IMR-90 (cell line): Measurements from ENCODE around the gene TMEM218. TPM values are rescaled to one million over a fixed set of nuclear protein-coding genes. Genes with fewer than 3 reads are reported as not detected.
A peak's percentile ranks its signal among the peaks of the same experiment; 100 is the strongest.

Source experiments
- ATAC-seq: fragments of 200-7000 bp; cut with Tn5 transposase; 2 replicates; pipeline ENCODE4 v1.9.1; 2020; ENCODE audit warnings: low read depth, mild to moderate bottlenecking, moderate library complexity
- BruUV-seq: library from RNA; stranded (reverse); fragments of 400-500 nt; replicated peaks from 2 replicates; lab custom pipeline; 2021; lab: Mats Ljungman, UMichigan
- CTCF ChIA-PET: fragments of 300-600 bp; formaldehyde crosslinking; extraction: SDS; loops from one replicate; lab custom pipeline; 2021; ENCODE audit warnings: antibody characterized with exemption; lab: Yijun Ruan, JAX
- POLR2A ChIA-PET: fragments of 300-600 bp; sonication (Branson Sonifier 250); formaldehyde crosslinking; loops from one replicate; lab custom pipeline; 2022; ENCODE audit warnings: antibody characterized with exemption; ENCODE audit not compliant: unreplicated experiment; lab: Charles Lee
- DNase-seq: peaks from one replicate; pipeline ENCODE4 v3.0.0; 2013
- H2AFZ ChIP-seq: replicated peaks from 2 replicates; pipeline ENCODE3; 2013; ENCODE audit warnings: low read length, mild to moderate bottlenecking; ENCODE audit not compliant: poor library complexity
- H2AK5ac ChIP-seq: 2 replicates; pipeline ENCODE4 v1.6.1; 2013; ENCODE audit warnings: low read depth, low read length, inconsistent platforms
- H2AK9ac ChIP-seq: replicated peaks from 2 replicates; pipeline ENCODE3; 2013; ENCODE audit warnings: mild to moderate bottlenecking, low read depth, low read length, moderate library complexity; ENCODE audit not compliant: poor library complexity
- H2BK120ac ChIP-seq: 2 replicates; pipeline ENCODE4 v1.6.1; 2013; ENCODE audit warnings: low read depth, low read length, inconsistent platforms
- H2BK15ac ChIP-seq: 3 replicates; pipeline ENCODE4 v1.6.1; 2013; ENCODE audit warnings: low read depth, low read length, inconsistent platforms
- H2BK20ac ChIP-seq: 2 replicates; pipeline ENCODE4 v1.6.1; 2013; ENCODE audit warnings: low read depth, mild to moderate bottlenecking, inconsistent platforms, low read length, moderate library complexity
- H2BK5ac ChIP-seq: 2 replicates; pipeline ENCODE4 v1.6.1; 2013; ENCODE audit warnings: mild to moderate bottlenecking, low read depth, low read length, inconsistent platforms; ENCODE audit not compliant: poor library complexity, severe bottlenecking
- H3K14ac ChIP-seq: replicated peaks from 2 replicates; pipeline ENCODE4 v1.6.1; 2013; ENCODE audit warnings: low read depth, low read length, inconsistent platforms
- H3K18ac ChIP-seq: 2 replicates; pipeline ENCODE4 v1.6.1; 2013; ENCODE audit warnings: low read depth, low read length, control low read depth
- H3K23ac ChIP-seq: 2 replicates; pipeline ENCODE4 v1.6.1; 2013; ENCODE audit warnings: low read depth, low read length, inconsistent platforms
- H3K27ac ChIP-seq: 2 replicates; pipeline ENCODE4 v1.5.1; 2013; ENCODE audit warnings: mild to moderate bottlenecking, control low read depth, low read length; ENCODE audit not compliant: insufficient read depth
- H3K27me3 ChIP-seq: 2 replicates; pipeline ENCODE4 v1.6.1; 2013; ENCODE audit warnings: low read length; ENCODE audit not compliant: control insufficient read depth, insufficient read depth
- H3K36me3 ChIP-seq: 2 replicates; pipeline ENCODE4 v1.6.1; 2013; ENCODE audit warnings: low read length, mixed read lengths; ENCODE audit not compliant: control insufficient read depth, insufficient read depth
- H3K4ac ChIP-seq: 2 replicates; pipeline ENCODE4 v1.6.1; 2013; ENCODE audit warnings: low read depth, low read length, inconsistent platforms
- H3K4me1 ChIP-seq: 2 replicates; pipeline ENCODE4 v1.6.1; 2013; ENCODE audit warnings: low read length, mixed read lengths; ENCODE audit not compliant: control insufficient read depth, insufficient read depth
- H3K4me2 ChIP-seq: 2 replicates; pipeline ENCODE4 v1.6.1; 2013; ENCODE audit warnings: low read depth, mild to moderate bottlenecking, control low read depth, low read length, moderate library complexity
- H3K4me3 ChIP-seq: 2 replicates; pipeline ENCODE4 v1.5.1; 2013; ENCODE audit warnings: low read depth, mild to moderate bottlenecking, control low read depth, low read length, moderate library complexity; ENCODE audit not compliant: insufficient read depth
- H3K56ac ChIP-seq: 2 replicates; pipeline ENCODE4 v1.6.1; 2013; ENCODE audit warnings: low read length, inconsistent platforms; ENCODE audit not compliant: insufficient read depth; ENCODE audit errors: extremely low read depth
- H3K79me1 ChIP-seq, 2 experiments: 2 replicates each; pipeline ENCODE4 v1.6.1; 2013; ENCODE audit warnings: low read length in 2 of 2, inconsistent platforms in 1 of 2, low read depth in 1 of 2
- H3K9ac ChIP-seq: 2 replicates; pipeline ENCODE4 v1.6.1; 2013; ENCODE audit warnings: low read depth, low read length, control low read depth
- H3K9me1 ChIP-seq: 2 replicates; pipeline ENCODE4 v1.6.1; 2013; ENCODE audit warnings: low read length, inconsistent platforms; ENCODE audit not compliant: insufficient read depth
- H3K9me3 ChIP-seq: 2 replicates; pipeline ENCODE4 v1.6.1; 2013; ENCODE audit warnings: low read length; ENCODE audit not compliant: control insufficient read depth, insufficient read depth
- H4K20me1 ChIP-seq: 2 replicates; pipeline ENCODE4 v1.6.1; 2013; ENCODE audit warnings: low read length, inconsistent platforms; ENCODE audit not compliant: insufficient read depth
- H4K5ac ChIP-seq: 2 replicates; pipeline ENCODE4 v1.6.1; 2013; ENCODE audit warnings: mild to moderate bottlenecking, low read depth, low read length, control low read depth
- H4K8ac ChIP-seq, 2 experiments: 2 replicates each; pipeline ENCODE4 v1.6.1; 2013; ENCODE audit warnings: low read depth in 2 of 2, low read length in 2 of 2, control low read depth in 1 of 2, inconsistent platforms in 1 of 2
- H4K91ac ChIP-seq: 2 replicates; pipeline ENCODE4 v1.6.1; 2013; ENCODE audit warnings: low read depth, low read length, inconsistent platforms; ENCODE audit not compliant: insufficient read depth
- CEBPB ChIP-seq: IDR thresholded peaks from 2 replicates; pipeline ENCODE4 v1.6.1; 2012; ENCODE audit warnings: low read depth, low read length, improper control_type of control experiment
- RAD21 ChIP-seq: IDR thresholded peaks from 2 replicates; pipeline ENCODE4 v1.6.1; 2012; ENCODE audit warnings: low read length, improper control_type of control experiment
- WGBS, 2 experiments: methylation state at CpG; one replicate each; pipeline versions ENCODE4 v1.1.5 to v1.1.7; 2013; ENCODE audit warnings: missing lambda C conversion rate in 2 of 2; ENCODE audit not compliant: insufficient read length in 1 of 2; ENCODE audit errors: extremely low coverage in 2 of 2; 5-methylcytosine and 5-hydroxymethylcytosine counted together
- dilution Hi-C: fragments of 300-500 bp; cut with HindIII; formaldehyde crosslinking; loops from one replicate; pipeline ENCODE4 v1.14.3; 2018; ENCODE audit warnings: low sequenced_read_pairs; ENCODE audit not compliant: unreplicated experiment
- in situ Hi-C: fragments of 300-500 bp; cut with MboI; formaldehyde crosslinking; loops from 3 replicates; pipeline ENCODE4 v1.14.3; 2019; ENCODE audit warnings: low sequenced_read_pairs, inconsistent platforms, mixed read lengths
- intact Hi-C: fragments of 100-400 bp; cut with micrococcal nuclease; formaldehyde crosslinking; loops from 2 replicates; pipeline ENCODE4 v1.10.0; 2022
- polyA plus RNA-seq, 3 experiments: library from polyadenylated mRNA; depleted of rRNA; stranded (reverse); fragments of >200 nt; gene quantifications; 2 replicates each; pipeline ENCODE4 v1.2.3, GENCODE V29; 2012; ENCODE audit warnings: low replicate concordance in 1 of 3
- total RNA-seq: library from RNA; depleted of rRNA; stranded (reverse); fragments of >200 nt; gene quantifications from 2 replicates; pipeline ENCODE4 v1.2.3, GENCODE V29; 2012

Gene TMEM218
- total and polyA plus RNA-seq, 2 of the 4 experiments (the other 2 are of a cell fraction) = 19.4 to 23.0 TPM

- peaks cover 20% of the 10 kb centered on the region for H3K9me1 ChIP-seq
- no peak overlapping the region for H3K4me2 ChIP-seq
- H3K27ac ChIP-seq = no peak overlapping the region
- in situ Hi-C loops (no loop called here), dilution Hi-C loops (no loop called here), intact Hi-C loops (no loop called here)
- H4K20me1 ChIP-seq = no peaks in the 10 kb centered on the region
- peak overlapping the region; percentile 29 to 39 for H4K8ac ChIP-seq
- H2AK9ac ChIP-seq = peak overlapping the region; percentile 59
- no peaks in the 10 kb centered on the region for H3K79me1 ChIP-seq
- peak overlapping the region; percentile 56; the same call in 1 of the 2 replicates for H3K4ac ChIP-seq
- H4K5ac ChIP-seq = peak overlapping the region; percentile 4; the same call in 1 of the 2 replicates
- H3K36me3 ChIP-seq = no peaks in the 10 kb centered on the region
- H3K4me1 ChIP-seq = peaks cover 15% of the 10 kb centered on the region
- peak; percentile 58 for ATAC-seq
- no peak overlapping the region for H4K91ac ChIP-seq
- no TSS peak for BruUV-seq
- peak overlapping the region; percentile 60 for H2AFZ ChIP-seq
- no peaks in the 10 kb centered on the region; the same call in 1 of the 2 replicates for H3K27me3 ChIP-seq
- ChIA-PET POLR2A (no interaction called here), CTCF (interaction anchor here (1.5 kb wide), 1 partner anchor 11 kb away, joined by 3 read pairs; no protein-coding TSS in a partner anchor)
- H3K56ac ChIP-seq = no peak overlapping the region
- peak; percentile 64 for DNase-seq
- H2BK15ac ChIP-seq = no peak overlapping the region
- no peak overlapping the region for H3K18ac ChIP-seq
- H2BK5ac ChIP-seq = no peak overlapping the region
- H3K23ac ChIP-seq = no peak overlapping the region
- no peak overlapping the region for H3K9ac ChIP-seq
- WGBS, 2 experiments = 60% methylated on average over 1 of the region's 7 CpGs; no CpG with 5 or more reads in 1 of the 2 experiments
- no peaks in the 10 kb centered on the region for H3K9me3 ChIP-seq
- TF ChIP-seq CEBPB = peak; percentile 89
- no peak for TF ChIP-seq RAD21
- H3K14ac ChIP-seq = peak overlapping the region; percentile 72; the same call in 1 of the 2 replicates
- peak overlapping the region; percentile 56 for H2AK5ac ChIP-seq
- H2BK120ac ChIP-seq = peak overlapping the region; percentile 45; the same call in 1 of the 2 replicates
- no peak overlapping the region for H3K4me3 ChIP-seq
- no peak overlapping the region for H2BK20ac ChIP-seq
These were observed 40.6 kb downstream of the TMEM218 start for GRCh38 chr11:125070699-125071254.
